Stimulated activated CD4-positive, alpha-beta T cell treated with anti-CD3 and anti-CD28 coated beads, Interleukin-15, amount 100 ng/mL, for 48 hours (primary cell): ENCODE measurements around the gene RGL3.
"Not testable (repeated sequence)": the region's sequence is repeated elsewhere in the genome, so short reads cannot be mapped to it uniquely, and the experiment has no call there.

Experiments
- DNase-seq, 2 donors: peaks; one replicate each; pipeline ENCODE4 v3.0.0-alpha.2; 2020; ENCODE audit warnings: low read depth in 2 of 2

The RGL3 gene

GRCh38 chr19:11450570-11451326 is 31.6 kb upstream of the RGL3 start:
- no peak for DNase-seq

- no peak for DNase-seq
Observed at GRCh38 chr19:11448923-11449554, 29.9 kb upstream of the RGL3 start.

- DNase-seq = no peak
Observed at GRCh38 chr19:11448410-11448809, 29.3 kb upstream of the RGL3 start.

- DNase-seq = no peak
Observed at GRCh38 chr19:11447347-11448262, 28.5 kb upstream of the RGL3 start.

- no peak for DNase-seq
Observed at GRCh38 chr19:11446652-11447301, 27.7 kb upstream of the RGL3 start.

GRCh38 chr19:11446271-11446651 is 27.1 kb upstream of the RGL3 start:
- DNase-seq = no peak

- DNase-seq = no peak
Observed at GRCh38 chr19:11445141-11445540, 26.0 kb upstream of the RGL3 start.

- no peak for DNase-seq
Observed at GRCh38 chr19:11444059-11444458, 24.9 kb upstream of the RGL3 start.

GRCh38 chr19:11437955-11438354 is 18.8 kb upstream of the RGL3 start:
- DNase-seq = no peak

GRCh38 chr19:11435833-11436313 is 16.8 kb upstream of the RGL3 start:
- no peak for DNase-seq

GRCh38 chr19:11435057-11435832 is 16.1 kb upstream of the RGL3 start, which contains the start of the genes ODAD3 and PRKCSH:
Gene ODAD3, minus strand, starts transcription at chr19:11435121. Its CDS starts 105 bp downstream, at chr19:11435016.
Gene PRKCSH, plus strand, starts transcription at chr19:11435635. Its CDS starts 483 bp downstream, at chr19:11436118.
- DNase-seq = peak; percentile 96 to 99

GRCh38 chr19:11434703-11435056 is 15.6 kb upstream of the RGL3 start:
- DNase-seq = no peak

GRCh38 chr19:11433526-11433925 is 14.4 kb upstream of the RGL3 start:
- not testable (repeated sequence) for DNase-seq

GRCh38 chr19:11426656-11427055 is 7.5 kb upstream of the RGL3 start:
- no peak for DNase-seq

- no peak for DNase-seq
Observed at GRCh38 chr19:11425719-11426457, 6.8 kb upstream of the RGL3 start.

- no peak for DNase-seq
Observed at GRCh38 chr19:11423791-11424181, 4.7 kb upstream of the RGL3 start.

- no peak for DNase-seq
Observed at GRCh38 chr19:11423164-11423790, 4.2 kb upstream of the RGL3 start.

GRCh38 chr19:11422163-11423065 is 3.3 kb upstream of the RGL3 start:
- peak; percentile 49 to 59 for DNase-seq
